Left lung (tissue), 10 donors: ENCODE results near the gene VRK3. TPM values are rescaled to one million over a fixed set of nuclear protein-coding genes. Genes with fewer than 3 reads are reported as not detected.

ENCODE experiments used
- ATAC-seq: fragments of 200-7000 bp; cut with Tn5 transposase; one replicate; pipeline ENCODE4 v1.9.1; 2020; ENCODE audit warnings: moderate library complexity
- DNase-seq, 4 donors: peaks; one replicate each; pipeline ENCODE4 v3.0.0-alpha.2; 2013 to 2020
- H3K27ac ChIP-seq, 2 donors: fragments of 200-600 bp; sonication (generic) in 1 of 2; one replicate each; pipeline versions ENCODE4 v1.5.0 to v1.8.0; 2020 to 2021
- H3K27me3 ChIP-seq, 2 donors: fragments of 200-600 bp; sonication (generic) in 1 of 2; one replicate each; pipeline versions ENCODE4 v1.5.0 to v1.8.0; 2020 to 2021
- H3K36me3 ChIP-seq, 2 donors: fragments of 200-600 bp; sonication (generic) in 1 of 2; one replicate each; pipeline versions ENCODE4 v1.5.0 to v1.8.0; 2020 to 2021
- H3K4me1 ChIP-seq, 2 donors: fragments of 200-600 bp; one replicate each; pipeline ENCODE4 v1.8.0; 2021
- H3K4me3 ChIP-seq, 2 donors: fragments of 200-600 bp; sonication (generic) in 1 of 2; one replicate each; pipeline versions ENCODE4 v1.5.0 to v1.8.0; 2020 to 2021; ENCODE audit warnings: mild to moderate bottlenecking in 1 of 2
- H3K9me3 ChIP-seq, 2 donors: fragments of 200-600 bp; sonication (generic) in 1 of 2; one replicate each; pipeline versions ENCODE4 v1.5.0 to v1.8.0; 2020 to 2021
- CTCF ChIP-seq, 2 donors: fragments of 200-600 bp; sonication (generic) in 1 of 2; IDR thresholded peaks; one replicate each; pipeline versions ENCODE4 v1.5.0 to v1.8.0; 2021; ENCODE audit warnings: antibody characterized with exemption in 2 of 2
- intact Hi-C, 2 donors: fragments of 100-400 bp; cut with DNase I; formaldehyde crosslinking; loops; one replicate each; pipeline versions ENCODE4 v1.11.2 to v1.14.2; 2022
- polyA plus RNA-seq, 6 donors: library from polyadenylated mRNA; unstranded; fragments of 120-200 nt; gene quantifications; one replicate each; pipeline ENCODE4 v1.2.1, GENCODE V29; 2013; ENCODE audit not compliant: insufficient read length in 6 of 6
- total RNA-seq, 2 donors: library from RNA; stranded (reverse); fragmentation: NEBNext Ultra II Directional; extraction: Animal tissue kit (Norgen Biotek cat#: 25700); gene quantifications; one replicate each; pipeline ENCODE4 v1.2.1, GENCODE V29; 2021
- donor health status: DM: no; HTN: yes; CAD: no.
- donor health status: DM: no; HTN: no; CAD: no.

VRK3 gene
- total and polyA plus RNA-seq, 8 donors, result 37.5 to 43.4 (median 39.4) TPM

DNA sequence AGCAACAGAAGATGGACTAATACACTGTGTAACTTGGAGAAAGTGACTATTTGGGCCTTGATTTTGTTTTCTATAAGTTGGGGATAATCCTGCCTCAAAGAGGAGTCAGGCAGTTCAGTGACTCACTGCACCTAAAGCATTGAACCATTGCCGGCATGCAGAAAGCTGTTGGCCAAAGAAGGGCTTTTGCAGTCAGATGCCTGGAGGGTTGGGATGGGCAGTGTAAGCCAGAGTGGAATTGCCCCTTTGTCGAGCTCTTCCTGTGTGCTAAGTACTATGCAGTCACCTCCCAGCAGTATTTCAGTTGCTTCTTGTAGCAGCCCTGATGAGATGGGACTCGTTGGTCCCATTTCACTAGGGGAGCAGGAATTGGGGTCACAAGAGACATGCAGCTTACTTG, 11.7 kb upstream of the VRK3 start:
- H3K36me3 ChIP-seq, result peaks cover 0 to 97% of the 10 kb centered on the region in 2 donors
- intact Hi-C loops, result no loop called here
- H3K27me3 ChIP-seq, result no peaks in the 10 kb centered on the region

GRCh38 chr19:50030937-50031336, 5.8 kb upstream of the VRK3 start:
- H3K36me3 ChIP-seq, result peaks cover 0 to 61% of the 10 kb centered on the region in 2 donors
- H3K27ac ChIP-seq, result no peak overlapping the region
- H3K27me3 ChIP-seq, result no peaks in the 10 kb centered on the region
- no peaks in the 10 kb centered on the region for H3K9me3 ChIP-seq
- no peak for DNase-seq
- ATAC-seq, result no peak
- no peak overlapping the region for H3K4me3 ChIP-seq
- intact Hi-C loops, result no loop called here
- no peak for TF ChIP-seq CTCF (IDR thresholded peaks at IDR 0.05)
- H3K4me1 ChIP-seq, result peaks cover 9 to 30% of the 10 kb centered on the region in 2 donors

More for the DNA sequence above, 11.7 kb upstream of the VRK3 start:
- ATAC-seq (no peak), DNase-seq (no peak)
- H3K4me1 ChIP-seq, result no peaks in the 10 kb centered on the region
- TF ChIP-seq CTCF (IDR thresholded peaks at IDR 0.05), result no peak
- H3K9me3 ChIP-seq, result peaks cover 0 to 2% of the 10 kb centered on the region in 2 donors
- H3K4me3 ChIP-seq, result no peak overlapping the region
- H3K27ac ChIP-seq, result no peak overlapping the region

DNA sequence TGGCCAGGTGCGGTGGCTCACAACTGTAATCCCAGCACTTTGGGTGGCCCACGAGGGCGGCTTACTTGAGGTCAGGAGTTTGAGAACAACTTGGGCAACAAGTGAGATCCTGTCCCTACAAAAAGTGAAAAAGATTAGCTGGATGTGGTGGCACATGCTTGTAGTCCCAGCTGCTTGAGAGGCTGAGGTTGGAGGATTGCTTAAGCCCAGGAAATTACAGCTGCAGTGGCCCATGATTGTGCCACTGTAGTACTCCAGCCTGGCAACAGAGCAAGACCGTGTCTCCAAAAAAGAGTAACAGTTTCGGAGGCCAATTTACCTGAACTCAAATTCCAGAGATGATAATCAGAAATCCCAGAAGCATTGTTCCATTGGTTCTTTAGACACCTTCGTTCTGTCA, 5.1 kb upstream of the VRK3 start:
- no peak for TF ChIP-seq CTCF (IDR thresholded peaks at IDR 0.05)
- intact Hi-C loops, result no loop called here

GRCh38 chr19:50026550-50026906, 1.4 kb upstream of the VRK3 start:
- DNase-seq, result no peak
- intact Hi-C loops, result no loop called here
- H3K27me3 ChIP-seq, result no peaks in the 10 kb centered on the region
- peaks cover 0 to 19% of the 10 kb centered on the region in 2 donors for H3K36me3 ChIP-seq
- no peaks in the 10 kb centered on the region for H3K9me3 ChIP-seq
- H3K4me3 ChIP-seq, result peak overlapping the region; percentile 62 to 82
- no peak for TF ChIP-seq CTCF (IDR thresholded peaks at IDR 0.05)
- H3K27ac ChIP-seq, result no peak overlapping the region
- peaks cover 16 to 48% of the 10 kb centered on the region in 2 donors for H3K4me1 ChIP-seq
- no peak for ATAC-seq

More for the DNA sequence above, 5.1 kb upstream of the VRK3 start:
- H3K27me3 ChIP-seq, result no peaks in the 10 kb centered on the region
- H3K27ac ChIP-seq, result no peak overlapping the region
- no peaks in the 10 kb centered on the region for H3K9me3 ChIP-seq
- H3K4me3 ChIP-seq, result no peak overlapping the region
- no peak for DNase-seq
- H3K36me3 ChIP-seq, result peaks cover 0 to 56% of the 10 kb centered on the region in 2 donors
- ATAC-seq, result no peak
- peaks cover 9 to 30% of the 10 kb centered on the region in 2 donors for H3K4me1 ChIP-seq

GRCh38 chr19:50025794-50026549, 800 bp upstream of the VRK3 start, which contains the start of gene ZNF473:
Gene ZNF473 (plus strand): TSS chr19:50026005. CDS start chr19:50031083, 5,078 bp downstream.
- peak; percentile 91 for ATAC-seq
- intact Hi-C loops, result no loop called here
- TF ChIP-seq CTCF (IDR thresholded peaks at IDR 0.05), result no peak
- Histone ChIP-seq H3K27me3 (no peaks in the 10 kb centered on the region), H3K27ac (peak within 1 kb of the TSS; percentile 86 to 96), H3K36me3 (peaks cover 0 to 14% of the 10 kb centered on the region in 2 donors), H3K4me3 (peak within 1 kb of the TSS; percentile 82 to 92), H3K9me3 (no peaks in the 10 kb centered on the region), H3K4me1 (peaks cover 16 to 48% of the 10 kb centered on the region in 2 donors)
- DNase-seq, result peak in 3 of 4 donors; percentile 96 to 97 (median 96)
